Lower lobe of right lung (tissue), 2 donors: ENCODE results near the gene CASKIN2. TPM values are rescaled to one million over a fixed set of nuclear protein-coding genes. Genes with fewer than 3 reads are reported as not detected.

ENCODE experiments used
- ATAC-seq, 2 donors: fragments of 200-7000 bp; cut with Tn5 transposase; one replicate each; pipeline ENCODE4 v1.9.1; 2020 to 2022; ENCODE audit warnings: mild to moderate bottlenecking in 2 of 2, moderate library complexity in 2 of 2
- DNase-seq: peaks from one replicate; pipeline ENCODE4 v3.0.0-alpha.2; 2020
- H3K27ac ChIP-seq: fragments of 200-600 bp; one replicate; pipeline ENCODE4 v1.8.0; 2022
- H3K27me3 ChIP-seq: fragments of 200-600 bp; one replicate; pipeline ENCODE4 v1.8.0; 2022; ENCODE audit warnings: low read depth
- H3K36me3 ChIP-seq: fragments of 200-600 bp; one replicate; pipeline ENCODE4 v1.8.0; 2022; ENCODE audit warnings: mild to moderate bottlenecking
- H3K4me1 ChIP-seq: fragments of 200-600 bp; one replicate; pipeline ENCODE4 v1.8.0; 2022
- H3K4me3 ChIP-seq: fragments of 200-600 bp; one replicate; pipeline ENCODE4 v1.8.0; 2022; ENCODE audit warnings: mild to moderate bottlenecking
- H3K9me3 ChIP-seq: fragments of 200-600 bp; one replicate; pipeline ENCODE4 v1.8.0; 2022
- CTCF ChIP-seq: fragments of 200-600 bp; IDR thresholded peaks from one replicate; pipeline ENCODE4 v1.8.0; 2022; ENCODE audit warnings: antibody characterized with exemption, mild to moderate bottlenecking
- intact Hi-C: fragments of 100-400 bp; cut with DNase I; formaldehyde crosslinking; loops from one replicate; pipeline ENCODE4 v1.11.0; 2022
- total RNA-seq: library from RNA; stranded (reverse); fragmentation: NEBNext Ultra II Directional; extraction: Animal tissue kit (Norgen Biotek cat#: 25700); gene quantifications from one replicate; pipeline ENCODE4 v1.2.1, GENCODE V29; 2021
- donor health status: DM: no; HTN: yes; CAD: no; lungs with severe emphysema.

Gene CASKIN2
- total RNA-seq, 1 donor from 2014 or later, result 68.8 TPM

GRCh38 chr17:75499313-75500022, 15.9 kb downstream of the CASKIN2 start:
- H3K36me3 ChIP-seq, result peaks cover 89% of the 10 kb centered on the region
- peak overlapping the region; percentile 56 for H3K27ac ChIP-seq
- intact Hi-C loops, result no loop called here
- DNase-seq, result no peak
- peak overlapping the region; percentile 6 for H3K4me3 ChIP-seq
- no peaks in the 10 kb centered on the region for H3K27me3 ChIP-seq
- peaks cover 23% of the 10 kb centered on the region for H3K4me1 ChIP-seq
- TF ChIP-seq CTCF, result no peak
- ATAC-seq, result no peak
- H3K9me3 ChIP-seq, result no peaks in the 10 kb centered on the region

DNA sequence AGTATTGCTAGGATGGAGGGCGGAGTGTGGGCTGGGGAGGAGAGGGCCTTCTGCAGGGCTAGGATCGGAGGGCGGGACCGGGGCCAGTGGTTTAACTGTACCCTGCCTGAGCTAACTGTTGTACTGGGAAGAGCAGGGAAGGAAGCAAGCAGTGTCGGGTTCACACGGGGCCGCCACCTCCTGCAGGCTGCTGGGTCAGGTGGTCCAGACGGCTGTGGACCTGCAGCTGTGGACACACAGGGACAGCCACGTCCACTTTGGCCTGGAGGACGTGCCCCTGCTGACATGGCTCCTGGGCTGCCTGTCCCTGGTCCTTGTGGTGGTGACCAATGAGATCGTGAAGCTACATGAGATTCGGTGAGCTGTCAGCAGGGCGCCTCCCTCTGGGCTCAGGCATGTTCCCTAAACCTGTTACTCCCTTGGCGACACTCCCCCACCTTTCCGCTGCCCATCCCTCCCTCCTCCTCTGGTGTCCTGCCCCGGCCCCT, 16.6 kb downstream of the CASKIN2 start:
- Histone ChIP-seq H3K4me1 (peaks cover 16% of the 10 kb centered on the region), H3K27ac (peak overlapping the region; percentile 56), H3K27me3 (no peaks in the 10 kb centered on the region), H3K4me3 (no peak overlapping the region), H3K36me3 (peaks cover 89% of the 10 kb centered on the region), H3K9me3 (no peaks in the 10 kb centered on the region)
- no peak for TF ChIP-seq CTCF
- intact Hi-C loops, result no loop called here
- no peak for DNase-seq
- no peak for ATAC-seq

DNA sequence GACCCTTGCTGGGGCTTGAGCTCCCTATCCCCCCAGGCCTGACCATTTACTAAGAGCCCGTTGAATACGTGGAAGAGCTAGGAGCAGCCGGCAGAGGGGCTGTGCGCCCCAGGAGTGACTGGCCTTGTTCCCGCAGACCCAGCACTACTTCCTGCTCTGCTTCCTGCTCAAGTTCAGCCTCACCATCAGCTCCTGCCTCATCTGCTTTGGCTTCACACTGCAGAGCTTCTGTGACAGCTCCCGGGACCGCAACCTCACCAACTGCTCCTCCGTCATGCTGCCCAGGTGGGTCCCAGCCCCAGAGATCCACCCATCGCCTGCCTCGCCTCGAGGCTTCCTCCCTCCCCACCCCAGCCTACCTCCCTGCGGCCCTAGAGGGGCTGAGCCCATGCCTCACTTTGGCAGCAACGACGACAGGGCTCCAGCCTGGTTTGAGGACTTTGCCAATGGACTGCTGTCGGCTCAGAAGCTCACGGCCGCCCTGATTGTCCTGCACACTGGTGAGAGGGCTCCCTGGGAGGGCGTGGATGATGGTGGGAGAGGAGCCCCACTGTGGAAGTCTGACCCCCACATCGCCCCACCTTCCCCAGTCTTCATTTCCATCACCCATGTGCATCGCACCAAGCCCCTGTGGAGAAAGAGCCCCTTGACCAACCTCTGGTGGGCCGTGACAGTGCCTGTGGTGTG, 17.2 kb downstream of the CASKIN2 start:
- Histone ChIP-seq H3K4me1 (peaks cover 14% of the 10 kb centered on the region), H3K4me3 (no peak overlapping the region), H3K36me3 (peaks cover 89% of the 10 kb centered on the region), H3K27ac (peak overlapping the region; percentile 56), H3K9me3 (no peaks in the 10 kb centered on the region), H3K27me3 (no peaks in the 10 kb centered on the region)
- intact Hi-C loops, result no loop called here
- ATAC-seq (no peak), DNase-seq (no peak)
- no peak for TF ChIP-seq CTCF

DNA sequence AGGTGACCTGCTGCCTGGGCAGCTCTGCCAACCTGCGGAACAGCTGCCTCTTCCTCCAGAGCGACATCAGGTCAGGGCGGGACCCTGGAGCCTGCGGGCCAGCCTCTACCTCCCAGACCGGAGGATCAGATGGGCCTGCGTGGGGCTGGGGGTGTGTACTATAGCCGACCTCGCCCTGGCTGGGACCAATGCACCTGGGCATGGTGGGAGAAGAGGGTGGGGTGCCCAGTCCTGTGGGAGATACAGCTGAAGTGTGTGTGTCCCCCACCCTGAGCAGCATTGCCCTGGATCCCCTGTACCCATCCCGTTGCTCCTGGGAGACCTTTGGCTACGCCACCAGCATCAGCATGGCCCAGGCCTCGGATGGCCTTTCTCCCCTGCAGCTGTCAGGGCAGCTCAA, 19.3 kb downstream of the CASKIN2 start:
- Histone ChIP-seq H3K9me3 (no peaks in the 10 kb centered on the region), H3K36me3 (peaks cover 99% of the 10 kb centered on the region), H3K4me3 (no peak overlapping the region), H3K27me3 (no peaks in the 10 kb centered on the region), H3K4me1 (peaks cover 19% of the 10 kb centered on the region), H3K27ac (no peak overlapping the region)
- DNase-seq, result no peak
- intact Hi-C loops, result no loop called here
- ATAC-seq, result no peak
- TF ChIP-seq CTCF, result no peak

DNA sequence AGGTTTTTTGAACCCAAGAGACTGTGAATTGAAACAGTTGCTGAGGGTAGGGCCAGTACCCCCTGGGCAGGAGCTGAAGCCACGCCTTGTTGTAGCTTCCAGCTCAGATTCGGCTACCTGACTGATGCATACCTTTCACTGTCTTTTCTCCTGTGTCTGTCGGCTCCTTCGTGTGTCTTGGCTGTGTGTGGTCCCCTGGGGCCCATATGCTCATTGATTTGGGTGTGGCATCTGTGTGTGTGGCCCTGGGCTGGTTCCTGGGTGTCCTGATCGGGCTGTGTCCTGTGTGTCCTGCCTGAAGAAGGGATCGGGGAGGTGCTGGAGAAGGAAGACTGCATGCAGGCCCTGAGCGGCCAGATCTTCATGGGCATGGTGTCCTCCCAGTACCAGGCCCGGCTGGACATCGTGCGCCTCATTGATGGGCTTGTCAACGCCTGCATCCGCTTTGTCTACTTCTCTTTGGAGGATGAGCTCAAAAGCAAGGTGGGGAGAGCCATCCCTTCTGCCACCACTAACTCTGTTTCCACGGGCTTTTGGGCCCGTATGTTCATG, 20.9 kb downstream of the CASKIN2 start:
- intact Hi-C loops, result no loop called here
- no peak for ATAC-seq
- peaks cover 88% of the 10 kb centered on the region for H3K36me3 ChIP-seq
- no peaks in the 10 kb centered on the region for H3K27me3 ChIP-seq
- H3K27ac ChIP-seq, result no peak overlapping the region
- no peaks in the 10 kb centered on the region for H3K9me3 ChIP-seq
- no peak for DNase-seq
- no peak overlapping the region for H3K4me3 ChIP-seq
- H3K4me1 ChIP-seq, result peaks cover 19% of the 10 kb centered on the region
- TF ChIP-seq CTCF, result no peak
